Purkinje cell (primary cell): ENCODE results near the gene ZBTB7B. TPM values are rescaled to one million over a fixed set of nuclear protein-coding genes. Genes with fewer than 3 reads are reported as not detected.

Source experiments
- polyA plus RNA-seq: library from polyadenylated mRNA; unstranded; fragments of >200 nt; fragmentation: Nextera tagmentation; gene quantifications from 2 replicates; pipeline ENCODE4 v1.2.1, GENCODE V29; 2014

Gene ZBTB7B
- polyA plus RNA-seq = 0.15 TPM in 1 of 2 replicates, not detected in the other

GRCh38 chr1:155002464-155003226 lies at the start of gene ZBTB7B:
ZBTB7B (plus strand) TSS chr1:155002802; CDS start chr1:155014661, 11,859 bp downstream.

GRCh38 chr1:154955718-154956543 lies 46.7 kb upstream of the ZBTB7B start, which contains the start of gene PBXIP1:
PBXIP1 (minus strand) TSS chr1:154956099; CDS start chr1:154953721, 2,378 bp downstream.

GRCh38 chr1:154961207-154962155 lies 41.1 kb upstream of the ZBTB7B start, which contains the start of gene PYGO2:
PYGO2 (minus strand) TSS chr1:154961782; CDS start chr1:154961576, 206 bp downstream.

GRCh38 chr1:154970631-154971340 lies 31.8 kb upstream of the ZBTB7B start, which contains the start of gene SHC1:
SHC1 (minus strand) TSS chr1:154970747; CDS start chr1:154970526, 221 bp downstream.

GRCh38 chr1:154974102-154974807 lies 28.3 kb upstream of the ZBTB7B start, which contains the start of gene CKS1B:
CKS1B (plus strand) TSS chr1:154974681; CDS start chr1:154974746, 65 bp downstream.

GRCh38 chr1:154982897-154983648 lies 19.5 kb upstream of the ZBTB7B start, which contains the start of gene FLAD1:
FLAD1 (plus strand) TSS chr1:154983344; CDS start chr1:154983695, 351 bp downstream.

GRCh38 chr1:154993572-154994268 lies 8.9 kb upstream of the ZBTB7B start, which contains the start of gene LENEP:
LENEP (plus strand) TSS chr1:154993586; CDS start chr1:154993608, 22 bp downstream.

GRCh38 chr1:155033524-155033923 lies 30.9 kb downstream of the ZBTB7B start, which contains the start of the genes DCST1 and DCST2:
DCST1 (plus strand) TSS chr1:155033824; CDS start chr1:155034037, 213 bp downstream.
DCST2 (minus strand) TSS chr1:155033781; CDS start chr1:155033701, 80 bp downstream.

GRCh38 chr1:155050560-155051341 lies 48.1 kb downstream of the ZBTB7B start, which contains the start of gene ADAM15:
ADAM15 (plus strand) TSS chr1:155051316; CDS start chr1:155051387, 71 bp downstream.

GRCh38 chr1:155063550-155064110 lies 61.0 kb downstream of the ZBTB7B start, which contains the start of gene EFNA4:
EFNA4 (plus strand) TSS chr1:155063740; CDS start chr1:155063824, 84 bp downstream.

Other genes with a start within 250 kb of the ZBTB7B start
- 1.2 and 1.4 TPM in 2 replicates for gene KCNN3, start 132.5 kb upstream of the ZBTB7B start, polyA plus RNA-seq
- 25.0 and 27.5 TPM in 2 replicates for gene PMVK, start 66.1 kb upstream of the ZBTB7B start, polyA plus RNA-seq
- gene PBXIP1, start 46.7 kb upstream of the ZBTB7B start, polyA plus RNA-seq = 1.2 and 1.5 TPM in 2 replicates
- gene PYGO2, start 41.0 kb upstream of the ZBTB7B start, polyA plus RNA-seq = 2.0 and 3.7 TPM in 2 replicates
- 1.3 and 2.0 TPM in 2 replicates for gene SHC1, start 32.1 kb upstream of the ZBTB7B start, polyA plus RNA-seq
- gene CKS1B, start 28.1 kb upstream of the ZBTB7B start, polyA plus RNA-seq = 48.7 and 52.2 TPM in 2 replicates
- 21.8 and 34.5 TPM in 2 replicates for gene FLAD1, start 19.5 kb upstream of the ZBTB7B start, polyA plus RNA-seq
- not detected in 2 replicates for gene LENEP, start 9.2 kb upstream of the ZBTB7B start, polyA plus RNA-seq
- not detected in 2 replicates for gene DCST2, start 31.0 kb downstream of the ZBTB7B start, polyA plus RNA-seq
- gene DCST1, start 31.0 kb downstream of the ZBTB7B start, polyA plus RNA-seq = not detected in 2 replicates
- gene ADAM15, start 48.5 kb downstream of the ZBTB7B start, polyA plus RNA-seq = 0.28 and 1.2 TPM in 2 replicates
- not detected in 2 replicates for gene EFNA4, start 60.9 kb downstream of the ZBTB7B start, polyA plus RNA-seq
- gene EFNA3, start 76.0 kb downstream of the ZBTB7B start, polyA plus RNA-seq = 2.2 and 6.2 TPM in 2 replicates
- gene EFNA1, start 125.1 kb downstream of the ZBTB7B start, polyA plus RNA-seq = 1.4 and 3.8 TPM in 2 replicates
- gene SLC50A1, start 133.1 kb downstream of the ZBTB7B start, polyA plus RNA-seq = 4.2 and 5.1 TPM in 2 replicates
- 88.7 and 130 TPM in 2 replicates for gene DPM3, start 137.7 kb downstream of the ZBTB7B start, polyA plus RNA-seq
- gene KRTCAP2, start 170.5 kb downstream of the ZBTB7B start, polyA plus RNA-seq = 468 and 662 TPM in 2 replicates
- 0.73 and 2.3 TPM in 2 replicates for gene TRIM46, start 171.0 kb downstream of the ZBTB7B start, polyA plus RNA-seq
- gene THBS3, start 205.1 kb downstream of the ZBTB7B start, polyA plus RNA-seq = 0.56 and 2.3 TPM in 2 replicates
- 19.3 and 24.2 TPM in 2 replicates for gene MTX1, start 205.9 kb downstream of the ZBTB7B start, polyA plus RNA-seq